PFSK-1 (cell line): ENCODE results near the gene DNAJC18.

ENCODE experiments used
- POLR2AphosphoS5 ChIP-seq: IDR thresholded peaks from 2 replicates; pipeline ENCODE4 v1.6.1; 2012; ENCODE audit warnings: low read depth, mild to moderate bottlenecking, control low read depth, low read length, moderate library complexity
- SIN3A ChIP-seq: IDR thresholded peaks from 2 replicates; pipeline ENCODE4 v1.6.1; 2012; ENCODE audit warnings: mild to moderate bottlenecking, low read length, moderate library complexity, borderline replicate concordance; ENCODE audit not compliant: insufficient read depth
- TAF1 ChIP-seq: IDR thresholded peaks from 2 replicates; pipeline ENCODE4 v1.6.1; 2012; ENCODE audit warnings: low read length, control low read depth, borderline replicate concordance; ENCODE audit not compliant: insufficient read depth
- TF ChIP-seq, protein P1 (sequence below), 2 experiments: IDR thresholded peaks; 2 replicates each; pipeline versions ENCODE4 v1.6.1 to v1.8.0; 2011 to 2012; ENCODE audit warnings: low read depth in 2 of 2, low read length in 2 of 2, control low read depth in 1 of 2, inconsistent platforms in 1 of 2, mild to moderate bottlenecking in 1 of 2, moderate library complexity in 1 of 2; ENCODE audit not compliant: insufficient read depth in 1 of 2

GRCh38 chr5:139435676-139436075 lies 3.6 kb downstream of the DNAJC18 start:
- TF ChIP-seq, protein P1, sequence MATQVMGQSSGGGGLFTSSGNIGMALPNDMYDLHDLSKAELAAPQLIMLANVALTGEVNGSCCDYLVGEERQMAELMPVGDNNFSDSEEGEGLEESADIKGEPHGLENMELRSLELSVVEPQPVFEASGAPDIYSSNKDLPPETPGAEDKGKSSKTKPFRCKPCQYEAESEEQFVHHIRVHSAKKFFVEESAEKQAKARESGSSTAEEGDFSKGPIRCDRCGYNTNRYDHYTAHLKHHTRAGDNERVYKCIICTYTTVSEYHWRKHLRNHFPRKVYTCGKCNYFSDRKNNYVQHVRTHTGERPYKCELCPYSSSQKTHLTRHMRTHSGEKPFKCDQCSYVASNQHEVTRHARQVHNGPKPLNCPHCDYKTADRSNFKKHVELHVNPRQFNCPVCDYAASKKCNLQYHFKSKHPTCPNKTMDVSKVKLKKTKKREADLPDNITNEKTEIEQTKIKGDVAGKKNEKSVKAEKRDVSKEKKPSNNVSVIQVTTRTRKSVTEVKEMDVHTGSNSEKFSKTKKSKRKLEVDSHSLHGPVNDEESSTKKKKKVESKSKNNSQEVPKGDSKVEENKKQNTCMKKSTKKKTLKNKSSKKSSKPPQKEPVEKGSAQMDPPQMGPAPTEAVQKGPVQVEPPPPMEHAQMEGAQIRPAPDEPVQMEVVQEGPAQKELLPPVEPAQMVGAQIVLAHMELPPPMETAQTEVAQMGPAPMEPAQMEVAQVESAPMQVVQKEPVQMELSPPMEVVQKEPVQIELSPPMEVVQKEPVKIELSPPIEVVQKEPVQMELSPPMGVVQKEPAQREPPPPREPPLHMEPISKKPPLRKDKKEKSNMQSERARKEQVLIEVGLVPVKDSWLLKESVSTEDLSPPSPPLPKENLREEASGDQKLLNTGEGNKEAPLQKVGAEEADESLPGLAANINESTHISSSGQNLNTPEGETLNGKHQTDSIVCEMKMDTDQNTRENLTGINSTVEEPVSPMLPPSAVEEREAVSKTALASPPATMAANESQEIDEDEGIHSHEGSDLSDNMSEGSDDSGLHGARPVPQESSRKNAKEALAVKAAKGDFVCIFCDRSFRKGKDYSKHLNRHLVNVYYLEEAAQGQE (IDR thresholded peaks at IDR 0.05; ENCODE audit: insufficient read depth in 1 of 2, low read depth in 2 of 2, low read length in 2 of 2), result no peak
- TF ChIP-seq SIN3A, result no peak
- TF ChIP-seq TAF1, result no peak
- TF ChIP-seq POLR2AphosphoS5, result no peak
